ENCODE results near the gene CARS2.
"Not testable (repeated sequence)": the region's sequence is repeated elsewhere in the genome, so short reads cannot be mapped to it uniquely, and the experiment has no call there.

Gene CARS2

GRCh38 chr13:110662091-110662490 is 43.8 kb downstream of the CARS2 start:
- DNase-seq (ENCODE audit: insufficient read length, low spot score) (no peak), FAIRE-seq (no peak)
- TF ChIP-seq TAF1 (IDR thresholded peaks at IDR 0.05; ENCODE audit: low read depth, low read length) (no peak), POLR2A (IDR thresholded peaks at IDR 0.05; ENCODE audit: low read depth, low read length) (no peak)

GRCh38 chr13:110661256-110661655 is 44.7 kb downstream of the CARS2 start:
- no peak for FAIRE-seq
- no peak for DNase-seq (ENCODE audit: insufficient read length, low spot score)
- TF ChIP-seq POLR2AphosphoS5 (IDR thresholded peaks at IDR 0.05; ENCODE audit: low read depth, low read length) (no peak), SPI1 (IDR thresholded peaks at IDR 0.05; ENCODE audit: low read depth, low read length) (no peak), POU2F2 (IDR thresholded peaks at IDR 0.05; ENCODE audit: low read depth, low read length) (no peak), TAF1 (IDR thresholded peaks at IDR 0.05; ENCODE audit: low read depth, low read length) (no peak), PAX5 (IDR thresholded peaks at IDR 0.05; ENCODE audit: insufficient read depth, low read length, severe bottlenecking) (no peak), POLR2A (IDR thresholded peaks at IDR 0.05; ENCODE audit: low read depth, low read length) (no peak)

DNA sequence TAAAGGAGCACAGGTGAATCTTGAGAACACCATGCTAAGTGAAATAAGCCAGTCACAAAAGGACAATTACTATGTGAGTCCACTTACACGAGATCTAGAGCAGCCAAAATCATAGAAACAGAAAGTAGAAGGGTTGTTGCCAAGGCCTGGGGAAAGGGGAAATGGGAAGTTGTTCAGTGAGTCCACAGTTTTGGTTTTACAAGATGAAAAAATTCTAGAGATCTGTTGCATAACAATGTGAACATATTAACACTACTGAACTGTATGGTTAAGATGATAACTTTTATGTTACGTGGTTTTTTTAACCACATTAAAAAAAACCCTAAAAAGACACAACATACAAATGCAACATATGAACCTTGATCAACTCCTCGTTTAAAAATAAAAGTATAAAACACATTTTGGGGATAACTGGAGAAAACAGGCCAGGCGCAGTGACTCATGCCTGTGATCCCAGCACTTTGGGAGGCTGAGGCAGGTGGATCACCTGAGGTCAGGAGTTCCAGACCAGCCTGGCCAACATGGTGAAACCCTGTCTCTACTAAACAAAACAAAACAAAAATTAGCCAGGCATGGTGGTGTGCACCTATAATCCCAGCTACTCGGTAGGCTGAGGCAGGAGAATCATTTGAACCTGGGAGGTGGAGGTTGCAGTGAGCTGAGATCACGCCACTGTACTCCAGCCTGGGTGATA is 47.6 kb downstream of the CARS2 start:
- DNase-seq (ENCODE audit: insufficient read length, low spot score), result not testable (repeated sequence)
- peak; percentile 74 for FAIRE-seq
- TF ChIP-seq SPI1 (IDR thresholded peaks at IDR 0.05; ENCODE audit: low read depth, low read length), result peak; percentile 98

GRCh38 chr13:110657196-110657595 is 48.7 kb downstream of the CARS2 start:
- TF ChIP-seq POLR2A (IDR thresholded peaks at IDR 0.05; ENCODE audit: low read depth, low read length), result no peak
- TF ChIP-seq PAX5 (IDR thresholded peaks at IDR 0.05; ENCODE audit: insufficient read depth, low read length, severe bottlenecking), result no peak
- TF ChIP-seq SPI1 (IDR thresholded peaks at IDR 0.05; ENCODE audit: low read depth, low read length), result no peak
- no peak for TF ChIP-seq POU2F2 (IDR thresholded peaks at IDR 0.05; ENCODE audit: low read depth, low read length)
- TF ChIP-seq TAF1 (IDR thresholded peaks at IDR 0.05; ENCODE audit: low read depth, low read length), result no peak
- TF ChIP-seq POLR2AphosphoS5 (IDR thresholded peaks at IDR 0.05; ENCODE audit: low read depth, low read length), result no peak
- FAIRE-seq, result peak; percentile 23
- no peak for DNase-seq (ENCODE audit: insufficient read length, low spot score)

DNA sequence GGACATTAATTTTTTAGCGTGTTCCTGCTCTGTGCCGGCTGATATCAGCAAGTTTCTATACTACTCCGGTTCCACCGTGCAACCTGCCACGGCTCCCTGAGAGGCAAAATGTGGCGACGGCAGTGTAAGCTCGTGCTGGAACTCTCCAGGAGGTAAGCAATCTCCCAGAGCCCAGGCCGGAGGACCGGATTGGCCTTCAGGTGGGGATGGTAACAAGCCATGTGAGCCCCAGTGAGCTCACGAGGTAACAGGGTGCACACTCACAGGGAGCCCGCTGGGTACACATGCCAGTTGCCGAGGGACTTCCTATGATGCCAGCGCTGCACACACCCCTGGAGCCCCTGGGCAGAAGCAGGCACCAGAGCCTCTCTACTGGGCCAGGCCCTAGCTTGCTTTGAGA is 52.1 kb downstream of the CARS2 start:
- TF ChIP-seq POU2F2 (IDR thresholded peaks at IDR 0.05; ENCODE audit: low read depth, low read length), result no peak
- DNase-seq (ENCODE audit: insufficient read length, low spot score), result no peak
- FAIRE-seq, result no peak

DNA sequence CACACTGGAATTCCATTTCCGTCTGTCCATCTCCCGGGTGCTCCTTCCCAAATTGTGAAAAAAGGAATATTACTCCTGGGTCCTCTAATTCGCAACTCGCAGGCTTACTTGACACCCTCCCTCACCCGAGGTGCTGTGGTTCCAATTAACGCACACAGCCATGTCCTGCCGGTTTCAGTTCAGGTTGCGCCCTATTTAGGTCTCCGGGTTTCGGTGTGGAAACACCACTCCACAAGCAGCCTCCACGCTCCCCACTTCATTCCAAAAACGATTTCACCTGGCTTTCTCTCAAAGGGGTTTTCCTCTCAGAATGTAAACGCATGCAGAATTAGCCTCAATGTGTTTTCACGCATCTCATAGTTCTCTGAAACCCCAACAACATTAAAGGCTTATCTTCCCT is 52.6 kb downstream of the CARS2 start:
- no peak for FAIRE-seq
- TF ChIP-seq POLR2AphosphoS5 (IDR thresholded peaks at IDR 0.05; ENCODE audit: low read depth, low read length), result no peak
- TF ChIP-seq POU2F2 (IDR thresholded peaks at IDR 0.05; ENCODE audit: low read depth, low read length), result no peak
- TF ChIP-seq PAX5 (IDR thresholded peaks at IDR 0.05; ENCODE audit: insufficient read depth, low read length, severe bottlenecking), result no peak
- TF ChIP-seq POLR2A (IDR thresholded peaks at IDR 0.05; ENCODE audit: low read depth, low read length), result no peak
- peak; percentile 58 for TF ChIP-seq SPI1 (IDR thresholded peaks at IDR 0.05; ENCODE audit: low read depth, low read length)
- DNase-seq (ENCODE audit: insufficient read length, low spot score), result no peak

GRCh38 chr13:110652764-110653163 is 53.2 kb downstream of the CARS2 start:
- no peak for TF ChIP-seq SPI1 (IDR thresholded peaks at IDR 0.05; ENCODE audit: low read depth, low read length)
- TF ChIP-seq POU2F2 (IDR thresholded peaks at IDR 0.05; ENCODE audit: low read depth, low read length), result 0 out of 2 replicates have a peak, but pooled peaks have one; percentile 31
- TF ChIP-seq POLR2A (IDR thresholded peaks at IDR 0.05; ENCODE audit: low read depth, low read length), result no peak
- no peak for TF ChIP-seq TAF1 (IDR thresholded peaks at IDR 0.05; ENCODE audit: low read depth, low read length)
- TF ChIP-seq POLR2AphosphoS5 (IDR thresholded peaks at IDR 0.05; ENCODE audit: low read depth, low read length), result no peak
- no peak for TF ChIP-seq PAX5 (IDR thresholded peaks at IDR 0.05; ENCODE audit: insufficient read depth, low read length, severe bottlenecking)
- FAIRE-seq (peak; percentile 93), DNase-seq (ENCODE audit: insufficient read length, low spot score) (no peak)

DNA sequence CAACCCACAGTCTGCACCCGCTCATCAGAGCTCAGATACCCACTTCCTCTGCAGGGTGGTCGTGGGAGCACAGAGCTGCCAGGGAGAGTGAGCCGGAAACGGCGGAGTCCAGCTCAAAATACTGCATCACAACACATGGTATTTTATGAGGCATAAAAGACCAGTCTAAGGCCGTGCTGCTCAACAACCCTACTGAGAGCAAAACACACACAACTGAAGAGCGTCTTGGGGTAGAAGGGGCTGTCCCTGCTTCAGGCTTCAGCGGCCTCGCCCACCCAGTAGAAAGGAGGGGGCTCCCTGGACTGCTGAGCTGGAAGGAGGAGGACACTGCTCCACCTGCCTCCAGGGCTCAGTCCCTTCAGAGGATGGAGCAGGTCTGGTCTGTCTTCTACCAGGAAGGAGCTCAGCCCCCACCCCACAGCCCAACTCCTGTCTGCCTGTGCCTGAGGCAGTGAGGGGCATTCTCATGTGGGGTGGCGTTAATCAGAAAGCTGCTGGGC is 53.6 kb downstream of the CARS2 start:
- TF ChIP-seq POU2F2 (IDR thresholded peaks at IDR 0.05; ENCODE audit: low read depth, low read length), result no peak
- TF ChIP-seq TAF1 (IDR thresholded peaks at IDR 0.05; ENCODE audit: low read depth, low read length), result no peak
- no peak for TF ChIP-seq PAX5 (IDR thresholded peaks at IDR 0.05; ENCODE audit: insufficient read depth, low read length, severe bottlenecking)
- TF ChIP-seq POLR2A (IDR thresholded peaks at IDR 0.05; ENCODE audit: low read depth, low read length), result no peak
- TF ChIP-seq SPI1 (IDR thresholded peaks at IDR 0.05; ENCODE audit: low read depth, low read length), result no peak
- no peak for TF ChIP-seq POLR2AphosphoS5 (IDR thresholded peaks at IDR 0.05; ENCODE audit: low read depth, low read length)
- DNase-seq (ENCODE audit: insufficient read length, low spot score), result no peak
- no peak for FAIRE-seq

DNA sequence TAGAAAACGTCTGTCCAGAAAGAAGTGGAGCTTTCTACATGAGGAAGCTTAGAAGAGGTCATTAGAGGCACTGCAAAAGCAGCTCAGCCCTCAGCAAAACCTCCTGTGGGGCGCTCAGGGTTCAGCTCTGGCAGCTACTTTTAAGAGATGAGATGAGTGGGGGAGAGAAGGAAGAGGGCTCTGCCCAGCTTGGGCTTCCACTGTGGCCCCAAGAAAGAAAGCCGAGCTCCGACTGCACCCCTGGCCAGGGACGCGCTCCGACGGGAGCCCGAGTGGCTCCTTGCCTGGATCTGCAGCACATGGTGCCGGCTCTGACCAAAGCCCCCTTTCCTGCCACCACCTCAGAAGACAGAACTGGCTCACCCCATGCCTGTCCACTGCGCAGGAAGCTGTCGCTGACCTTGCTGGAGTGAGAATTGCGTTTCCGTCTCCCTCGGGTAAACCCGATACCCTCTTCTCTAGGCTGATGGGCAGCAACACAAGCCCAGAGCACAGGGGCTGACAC is 54.1 kb downstream of the CARS2 start:
- FAIRE-seq, result no peak
- DNase-seq (ENCODE audit: insufficient read length, low spot score), result no peak
- TF ChIP-seq SPI1 (IDR thresholded peaks at IDR 0.05; ENCODE audit: low read depth, low read length) (no peak), POLR2A (IDR thresholded peaks at IDR 0.05; ENCODE audit: low read depth, low read length) (no peak), POLR2AphosphoS5 (IDR thresholded peaks at IDR 0.05; ENCODE audit: low read depth, low read length) (no peak), PAX5 (IDR thresholded peaks at IDR 0.05; ENCODE audit: insufficient read depth, low read length, severe bottlenecking) (no peak), TAF1 (IDR thresholded peaks at IDR 0.05; ENCODE audit: low read depth, low read length) (no peak), POU2F2 (IDR thresholded peaks at IDR 0.05; ENCODE audit: low read depth, low read length) (no peak)

DNA sequence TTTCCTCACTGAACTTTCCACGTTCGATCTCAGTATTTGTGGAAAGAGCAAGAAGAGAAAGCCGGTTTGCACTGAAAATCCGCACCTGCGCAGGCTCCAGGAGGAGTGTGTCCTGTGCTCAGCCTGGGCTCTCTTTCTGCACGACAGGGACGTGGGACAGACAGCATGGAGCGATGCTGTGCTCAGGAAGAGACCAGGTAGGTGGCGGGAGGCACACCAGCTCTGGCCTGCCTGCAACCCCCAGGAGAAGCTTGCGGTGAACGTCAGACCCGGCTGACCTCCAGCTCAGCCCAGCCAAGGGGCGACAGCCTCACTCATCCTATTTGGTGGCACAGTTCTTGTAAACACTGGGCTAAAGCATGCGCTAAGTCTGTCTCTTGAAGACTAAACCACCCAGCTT is 54.6 kb downstream of the CARS2 start:
- DNase-seq (ENCODE audit: insufficient read length, low spot score), result no peak
- TF ChIP-seq POLR2A (IDR thresholded peaks at IDR 0.05; ENCODE audit: low read depth, low read length) (no peak), TAF1 (IDR thresholded peaks at IDR 0.05; ENCODE audit: low read depth, low read length) (no peak), POLR2AphosphoS5 (IDR thresholded peaks at IDR 0.05; ENCODE audit: low read depth, low read length) (no peak), PAX5 (IDR thresholded peaks at IDR 0.05; ENCODE audit: insufficient read depth, low read length, severe bottlenecking) (no peak), POU2F2 (IDR thresholded peaks at IDR 0.05; ENCODE audit: low read depth, low read length) (no peak), SPI1 (IDR thresholded peaks at IDR 0.05; ENCODE audit: low read depth, low read length) (no peak)

More for the DNA sequence above, 54.6 kb downstream of the CARS2 start:
- no peak for FAIRE-seq

All from GM12891 (cell line).